ENCODE data around the gene DIP2A.

- TF ChIP-seq, protein P1, sequence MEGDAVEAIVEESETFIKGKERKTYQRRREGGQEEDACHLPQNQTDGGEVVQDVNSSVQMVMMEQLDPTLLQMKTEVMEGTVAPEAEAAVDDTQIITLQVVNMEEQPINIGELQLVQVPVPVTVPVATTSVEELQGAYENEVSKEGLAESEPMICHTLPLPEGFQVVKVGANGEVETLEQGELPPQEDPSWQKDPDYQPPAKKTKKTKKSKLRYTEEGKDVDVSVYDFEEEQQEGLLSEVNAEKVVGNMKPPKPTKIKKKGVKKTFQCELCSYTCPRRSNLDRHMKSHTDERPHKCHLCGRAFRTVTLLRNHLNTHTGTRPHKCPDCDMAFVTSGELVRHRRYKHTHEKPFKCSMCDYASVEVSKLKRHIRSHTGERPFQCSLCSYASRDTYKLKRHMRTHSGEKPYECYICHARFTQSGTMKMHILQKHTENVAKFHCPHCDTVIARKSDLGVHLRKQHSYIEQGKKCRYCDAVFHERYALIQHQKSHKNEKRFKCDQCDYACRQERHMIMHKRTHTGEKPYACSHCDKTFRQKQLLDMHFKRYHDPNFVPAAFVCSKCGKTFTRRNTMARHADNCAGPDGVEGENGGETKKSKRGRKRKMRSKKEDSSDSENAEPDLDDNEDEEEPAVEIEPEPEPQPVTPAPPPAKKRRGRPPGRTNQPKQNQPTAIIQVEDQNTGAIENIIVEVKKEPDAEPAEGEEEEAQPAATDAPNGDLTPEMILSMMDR (IDR thresholded peaks at IDR 0.05; ENCODE audit: control extremely low read depth in 1 of 3, insufficient read depth in 1 of 3, low read depth in 1 of 3, low read length in 3 of 3) = no peak
- no peak for TF ChIP-seq EP300 (IDR thresholded peaks at IDR 0.05; ENCODE audit: borderline replicate concordance in 1 of 2, low read depth in 2 of 2, low read length in 2 of 2)
- no peak for TF ChIP-seq JUN (IDR thresholded peaks at IDR 0.05; ENCODE audit: low read depth, low read length)
- TF ChIP-seq POLR2AphosphoS5 (IDR thresholded peaks at IDR 0.05; ENCODE audit: low read depth, low read length) = no peak
- no peak for TF ChIP-seq TAF7 (optimal IDR thresholded peaks at IDR 0.05; ENCODE audit: borderline replicate concordance, low read depth, low read length)
- TF ChIP-seq RXRA (IDR thresholded peaks at IDR 0.05; ENCODE audit: insufficient read depth, low read depth, low read length) = no peak
- no peak for TF ChIP-seq CEBPB (IDR thresholded peaks at IDR 0.05; ENCODE audit: low read depth, low read length)
- no peak for TF ChIP-seq SIN3A (conservative IDR thresholded peaks at IDR 0.05 in 1 of 2, IDR thresholded peaks at IDR 0.05 in 1 of 2; ENCODE audit: low read depth in 1 of 2, low read length in 2 of 2)
- no peak for TF ChIP-seq FOSL1 (IDR thresholded peaks at IDR 0.05; ENCODE audit: insufficient read depth, low read depth, low read length)
- TF ChIP-seq CHD2 (IDR thresholded peaks at IDR 0.05; ENCODE audit: low read length) = no peak
- TF ChIP-seq POLR2A (IDR thresholded peaks at IDR 0.05; ENCODE audit: control extremely low read depth in 1 of 2, low read depth in 2 of 2, low read length in 2 of 2) = no peak
- no peak for TF ChIP-seq GABPA (IDR thresholded peaks at IDR 0.05; ENCODE audit: borderline replicate concordance, insufficient read depth, low read length)
- no peak for TF ChIP-seq SP2 (IDR thresholded peaks at IDR 0.05; ENCODE audit: low read length)
- no peak for TF ChIP-seq YY1 (IDR thresholded peaks at IDR 0.05; ENCODE audit: low read depth, low read length)
Measured at GRCh38 chr21:46492851-46493250, 34.2 kb downstream of the DIP2A start.
